Raji (cell line): ENCODE results near the gene HOMER2.

Experiments
- POLR2A ChIP-seq: IDR thresholded peaks from 2 replicates; pipeline ENCODE4 v1.6.1; 2011; ENCODE audit warnings: low read depth, low read length, control low read depth; ENCODE audit not compliant: insufficient read depth

The HOMER2 gene

GRCh38 chr15:82952158-82953081, at the start of gene HOMER2:
HOMER2 (minus strand) TSS chr15:82952720; CDS start chr15:82952535, 185 bp downstream.
- TF ChIP-seq POLR2A, result no peak

GRCh38 chr15:82999905-83000671, 47.6 kb upstream of the HOMER2 start:
- TF ChIP-seq POLR2A, result peak; percentile 32; the same call in 1 of the 2 replicates

GRCh38 chr15:82999426-82999825, 46.9 kb upstream of the HOMER2 start:
- no peak for TF ChIP-seq POLR2A

GRCh38 chr15:82995938-82996337, 43.4 kb upstream of the HOMER2 start:
- no peak for TF ChIP-seq POLR2A

- TF ChIP-seq POLR2A, result no peak
These were observed 42.6 kb upstream of the HOMER2 start for GRCh38 chr15:82995076-82995475.

- TF ChIP-seq POLR2A, result no peak
These were observed 40.6 kb upstream of the HOMER2 start for GRCh38 chr15:82993144-82993543.

DNA sequence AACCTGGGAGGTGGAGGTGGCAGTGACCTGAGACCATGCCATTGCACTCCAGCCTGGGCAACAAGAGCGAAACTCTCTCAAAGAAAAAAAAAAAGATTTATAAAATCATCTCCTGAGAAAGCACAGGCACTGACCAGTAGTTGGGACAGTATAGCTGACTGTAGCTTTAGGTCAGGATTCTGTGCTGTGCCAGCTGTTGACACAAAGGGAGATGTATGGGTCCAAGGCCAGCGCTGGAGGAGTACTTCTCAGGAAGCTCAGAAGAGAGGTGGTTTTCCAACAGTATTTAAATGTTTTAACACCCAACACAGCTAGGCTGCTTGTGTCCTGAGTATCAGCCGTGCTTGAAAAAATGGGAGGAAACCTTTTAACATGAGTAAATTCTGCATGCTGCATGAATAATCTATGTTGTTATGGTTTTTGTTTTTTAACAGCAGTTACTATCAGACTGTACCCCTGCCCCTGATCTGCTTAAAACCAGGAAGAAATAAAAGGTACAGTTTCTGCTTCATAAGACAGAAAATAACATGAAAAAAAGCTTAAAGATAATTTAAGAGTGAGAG, 40.0 kb upstream of the HOMER2 start:
- no peak for TF ChIP-seq POLR2A

GRCh38 chr15:82986442-82986780, 33.9 kb upstream of the HOMER2 start:
- TF ChIP-seq POLR2A, result no peak

GRCh38 chr15:82985688-82986441, 33.3 kb upstream of the HOMER2 start, which contains the start of gene RAMAC:
RAMAC (plus strand) TSS chr15:82986210; CDS start chr15:82989019, 2,809 bp downstream.
- peak; percentile 77 for TF ChIP-seq POLR2A

DNA sequence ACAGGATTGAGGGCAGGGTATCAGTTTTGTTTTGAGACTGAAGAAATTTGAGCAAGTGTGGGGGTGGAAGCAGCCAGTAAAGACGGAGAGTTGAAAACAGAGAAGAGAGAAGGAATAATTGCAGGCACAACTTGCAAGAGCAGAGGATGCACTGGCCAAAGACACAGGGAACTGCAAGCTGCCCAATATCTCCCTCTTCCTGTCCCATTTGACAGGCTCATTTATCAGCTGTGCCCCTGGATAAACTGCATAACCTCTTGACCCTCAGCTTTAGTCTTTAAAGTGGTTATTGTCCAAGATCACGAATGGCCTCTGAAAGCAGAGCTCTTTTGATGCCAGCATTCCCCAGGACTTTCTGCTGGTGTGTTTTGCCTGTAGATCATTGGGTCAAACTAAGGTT, 28.5 kb upstream of the HOMER2 start:
- no peak for TF ChIP-seq POLR2A

DNA sequence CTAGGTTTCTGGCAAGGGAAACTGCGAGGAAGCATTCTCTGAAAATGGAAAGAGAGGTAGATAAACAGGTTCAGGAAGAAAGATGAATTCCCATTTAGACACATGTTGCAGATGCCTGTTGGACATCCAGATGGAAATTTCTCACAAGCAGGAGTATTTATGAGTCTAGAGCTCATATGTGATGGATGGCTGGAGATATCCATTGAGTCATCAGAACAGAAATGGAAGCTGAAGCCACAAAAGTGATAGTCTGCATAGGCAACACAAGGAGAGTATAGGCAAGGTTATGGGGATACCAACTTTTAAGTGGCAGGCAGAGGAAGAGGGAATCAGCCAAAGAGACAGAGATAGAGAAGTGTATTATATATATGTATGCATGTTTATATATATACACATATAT, 27.2 kb upstream of the HOMER2 start:
- no peak for TF ChIP-seq POLR2A

- no peak for TF ChIP-seq POLR2A
These were observed 25.9 kb upstream of the HOMER2 start for GRCh38 chr15:82978438-82978837.

GRCh38 chr15:82977076-82977475, 24.6 kb upstream of the HOMER2 start:
- no peak for TF ChIP-seq POLR2A

- TF ChIP-seq POLR2A, result no peak
These were observed 20.5 kb upstream of the HOMER2 start for GRCh38 chr15:82972990-82973389.

DNA sequence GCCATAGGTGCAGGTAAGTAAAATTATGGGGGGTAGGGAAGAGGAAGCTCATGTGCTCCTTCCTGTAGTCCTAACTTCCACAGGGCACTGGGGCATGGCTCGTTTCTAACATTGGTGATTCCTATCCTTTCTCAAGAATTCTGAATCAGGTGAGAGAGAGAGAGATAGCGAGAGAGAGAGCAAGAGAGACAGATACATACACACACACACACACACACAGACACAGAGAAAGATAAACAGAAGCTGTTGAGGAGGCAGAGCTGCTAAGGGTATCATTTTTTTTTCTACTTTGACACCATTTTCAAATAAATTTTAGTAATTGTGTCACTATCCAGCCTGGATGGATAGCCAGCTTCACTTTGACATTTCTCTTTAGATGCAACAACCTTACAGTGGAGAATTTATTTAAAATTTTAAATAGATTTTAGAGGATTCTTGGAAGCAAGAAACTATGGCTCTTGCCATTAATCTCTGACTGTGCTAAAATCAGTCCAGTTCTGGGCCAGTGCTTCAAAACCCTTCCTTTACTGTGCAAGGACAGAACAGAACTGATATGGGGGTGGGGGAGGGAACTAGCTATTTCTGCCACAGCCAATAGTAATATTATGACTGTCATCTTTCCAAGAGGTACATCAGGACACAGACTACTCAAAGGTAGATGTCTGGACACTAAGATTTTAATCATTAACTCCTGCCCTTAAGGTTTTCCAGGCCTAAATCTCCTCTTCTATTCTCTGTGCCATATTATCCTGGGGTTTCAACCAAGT, 18.9 kb upstream of the HOMER2 start:
- TF ChIP-seq POLR2A, result no peak

- no peak for TF ChIP-seq POLR2A
These were observed 18.2 kb upstream of the HOMER2 start for GRCh38 chr15:82970696-82971095.
